Immature natural killer cell (primary cell): ENCODE measurements around the gene CASP7. TPM values are rescaled to one million over a fixed set of nuclear protein-coding genes. Genes with fewer than 3 reads are reported as not detected.

ENCODE experiments used
- DNase-seq, 3 donors: peaks; one replicate each; pipeline ENCODE4 v3.0.0; 2022; ENCODE audit warnings: mixed read lengths in 1 of 3
- H3K27ac Mint-ChIP-seq, 6 donors: one replicate each; pipeline ENCODE4 v1.8.0; 2020; ENCODE audit warnings: mixed read lengths in 6 of 6, mild to moderate bottlenecking in 5 of 6, inconsistent platforms in 4 of 6, moderate library complexity in 3 of 6
- H3K27me3 Mint-ChIP-seq, 3 donors: one replicate each; pipeline ENCODE4 v1.8.0; 2020 to 2021; ENCODE audit warnings: low read depth in 3 of 3, mild to moderate bottlenecking in 3 of 3, mixed read lengths in 3 of 3, moderate library complexity in 3 of 3, inconsistent platforms in 1 of 3
- H3K36me3 Mint-ChIP-seq, 3 donors: one replicate each; pipeline ENCODE4 v1.8.0; 2020; ENCODE audit warnings: mixed read lengths in 3 of 3, inconsistent platforms in 2 of 3, mild to moderate bottlenecking in 2 of 3
- H3K4me1 Mint-ChIP-seq, 2 donors: one replicate each; pipeline ENCODE4 v1.8.0; 2020; ENCODE audit warnings: inconsistent platforms in 2 of 2, mild to moderate bottlenecking in 2 of 2, mixed read lengths in 2 of 2, moderate library complexity in 1 of 2
- H3K4me3 Mint-ChIP-seq, 5 donors: one replicate each; pipeline ENCODE4 v1.8.0; 2020; ENCODE audit warnings: mild to moderate bottlenecking in 5 of 5, mixed read lengths in 5 of 5, inconsistent platforms in 3 of 5, moderate library complexity in 3 of 5
- H3K9me3 Mint-ChIP-seq, 6 donors: one replicate each; pipeline ENCODE4 v1.8.0; 2020; ENCODE audit warnings: mild to moderate bottlenecking in 6 of 6, mixed read lengths in 6 of 6, inconsistent platforms in 4 of 6, moderate library complexity in 3 of 6
- polyA plus RNA-seq, 3 donors: library from polyadenylated mRNA; unstranded; fragments of 300-500 nt; fragmentation: Illumina TruSeq; gene quantifications; one replicate each; pipeline ENCODE4 v1.2.3, GENCODE V29; 2021

The CASP7 gene
- polyA plus RNA-seq, 3 donors from 2014 or later, result 14.9 to 32.4 (median 27.1) TPM

DNA sequence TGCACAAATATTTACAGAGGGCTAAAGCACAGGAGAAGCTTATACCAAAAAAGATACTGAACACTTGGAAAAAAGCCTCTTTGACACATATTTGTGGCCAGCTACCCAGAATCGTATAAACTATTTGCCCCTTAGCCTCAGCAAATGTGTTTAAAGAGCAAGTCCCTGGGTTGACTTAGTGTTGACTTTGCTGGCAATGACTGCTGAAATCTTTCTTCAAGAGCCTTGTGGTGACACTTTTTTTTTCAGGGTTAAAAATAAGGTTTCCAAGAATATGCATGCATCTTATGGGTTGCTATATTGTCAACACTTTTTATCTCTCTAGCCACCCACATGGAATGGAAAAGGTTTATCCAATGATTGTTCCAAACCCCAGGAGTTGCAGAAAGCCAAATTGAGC, 56.9 kb downstream of the CASP7 start:
- Mint-ChIP-seq H3K4me1 (no peaks in the 10 kb centered on the region), H3K36me3 (peaks cover 0 to 24% (median 10%) of the 10 kb centered on the region in 3 donors), H3K9me3 (peaks cover 0 to 3% (median 0%) of the 10 kb centered on the region in 6 donors), H3K27ac (no peak overlapping the region), H3K4me3 (no peak overlapping the region), H3K27me3 (peaks cover 0 to 3% (median 1%) of the 10 kb centered on the region in 3 donors)
- DNase-seq, result no peak

DNA sequence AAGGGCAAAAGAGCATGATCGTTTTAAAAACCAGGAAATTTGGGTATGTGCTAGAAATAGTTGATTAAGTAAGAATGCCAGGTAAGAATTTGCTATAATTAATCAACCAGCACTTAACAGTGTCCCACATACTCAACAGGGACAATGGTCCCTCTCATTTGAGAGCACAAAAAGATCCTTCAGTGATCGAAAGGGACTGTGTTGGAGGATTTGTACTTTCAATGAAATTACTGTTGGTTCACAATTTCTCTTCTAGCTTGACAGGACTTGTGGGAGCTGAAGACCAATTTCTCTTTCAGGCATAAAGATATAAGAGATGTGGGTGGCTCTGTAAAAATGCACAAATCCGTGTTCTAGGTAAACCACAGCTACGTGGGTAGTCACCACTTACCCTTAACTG, 59.3 kb downstream of the CASP7 start:
- Mint-ChIP-seq H3K36me3 (peaks cover 0 to 13% (median 2%) of the 10 kb centered on the region in 3 donors), H3K4me1 (no peaks in the 10 kb centered on the region), H3K27ac (no peak overlapping the region), H3K27me3 (peaks cover under 1 to 3% (median 1%) of the 10 kb centered on the region in 3 donors), H3K4me3 (no peak overlapping the region), H3K9me3 (peaks cover 0 to 3% (median 0%) of the 10 kb centered on the region in 6 donors)
- DNase-seq, result no peak

DNA sequence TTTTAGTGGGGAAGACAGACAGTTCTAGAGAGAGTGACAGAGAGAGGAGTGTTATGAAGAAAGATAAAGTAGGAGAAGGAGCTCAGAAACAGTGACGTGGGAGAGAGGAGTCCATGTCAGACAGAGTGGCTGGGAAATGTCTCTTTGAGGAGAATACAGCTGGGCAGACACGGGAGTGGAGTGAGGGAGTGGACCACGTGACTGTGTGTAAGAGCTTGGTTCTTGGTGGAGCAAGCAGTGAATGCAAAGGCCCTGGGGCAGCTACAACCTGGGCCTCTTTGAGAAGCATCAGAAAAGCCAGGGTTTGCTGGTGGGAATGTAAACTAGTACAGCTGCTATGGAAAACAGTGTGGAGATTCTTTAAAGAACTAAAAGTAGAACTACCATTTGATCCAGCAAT, 59.9 kb downstream of the CASP7 start:
- no peak overlapping the region for H3K27ac Mint-ChIP-seq
- H3K36me3 Mint-ChIP-seq, result peaks cover 0 to 8% (median 0%) of the 10 kb centered on the region in 3 donors
- H3K4me3 Mint-ChIP-seq, result no peak overlapping the region
- H3K4me1 Mint-ChIP-seq, result no peaks in the 10 kb centered on the region
- peaks cover 0 to 3% (median 0%) of the 10 kb centered on the region in 6 donors for H3K9me3 Mint-ChIP-seq
- DNase-seq, result no peak
- peaks cover 1 to 5% (median 4%) of the 10 kb centered on the region in 3 donors for H3K27me3 Mint-ChIP-seq

DNA sequence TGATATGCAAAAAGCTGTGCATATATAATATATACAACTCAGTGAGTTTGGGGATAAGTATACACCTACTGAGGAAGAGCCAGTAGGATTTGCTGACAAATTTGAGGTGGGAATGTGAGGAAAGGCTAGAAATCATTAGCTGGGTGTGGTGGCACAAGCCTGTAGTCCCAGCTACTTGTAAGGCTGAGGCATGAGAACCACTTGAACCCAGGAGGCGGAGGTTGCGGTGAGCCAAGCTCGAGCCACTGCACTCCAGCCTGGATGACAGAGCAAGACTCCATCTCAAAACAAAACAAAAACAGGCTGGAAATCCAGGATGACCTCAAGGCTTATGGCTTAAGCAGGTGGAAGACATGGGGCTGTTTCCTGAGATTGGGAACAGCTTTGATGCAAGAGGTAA, 61.1 kb downstream of the CASP7 start:
- DNase-seq, result no peak
- Mint-ChIP-seq H3K4me1 (no peaks in the 10 kb centered on the region), H3K9me3 (peaks cover 0 to 3% (median 0%) of the 10 kb centered on the region in 6 donors), H3K27ac (no peak overlapping the region), H3K36me3 (peaks cover 0 to 9% (median 0%) of the 10 kb centered on the region in 3 donors), H3K27me3 (peaks cover 1 to 5% (median 4%) of the 10 kb centered on the region in 3 donors), H3K4me3 (no peak overlapping the region)

DNA sequence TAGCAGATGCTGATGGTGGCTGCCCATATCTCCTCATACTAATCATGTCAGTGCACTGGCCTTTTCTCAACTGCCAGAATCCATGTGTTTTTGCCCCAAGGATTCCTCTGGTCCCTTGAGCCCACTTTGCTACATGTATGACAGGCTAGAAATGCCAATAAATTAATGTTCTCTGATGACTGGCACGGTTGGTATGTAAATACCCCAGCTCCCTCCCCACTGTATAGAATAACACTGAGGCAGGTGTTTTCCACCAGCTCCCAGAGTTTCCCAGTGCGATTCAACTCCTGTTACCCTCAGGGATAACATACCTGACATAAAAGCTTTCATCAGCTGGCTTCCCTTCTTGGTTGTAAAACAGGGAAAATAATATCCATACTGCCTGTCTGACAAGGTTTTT, 62.8 kb downstream of the CASP7 start:
- Mint-ChIP-seq H3K4me3 (no peak overlapping the region), H3K27me3 (peaks cover 1 to 8% (median 5%) of the 10 kb centered on the region in 3 donors), H3K36me3 (peaks cover 0 to 11% (median 0%) of the 10 kb centered on the region in 3 donors), H3K9me3 (peaks cover 0 to 3% (median 0%) of the 10 kb centered on the region in 6 donors), H3K4me1 (no peaks in the 10 kb centered on the region), H3K27ac (no peak overlapping the region)
- DNase-seq, result no peak

DNA sequence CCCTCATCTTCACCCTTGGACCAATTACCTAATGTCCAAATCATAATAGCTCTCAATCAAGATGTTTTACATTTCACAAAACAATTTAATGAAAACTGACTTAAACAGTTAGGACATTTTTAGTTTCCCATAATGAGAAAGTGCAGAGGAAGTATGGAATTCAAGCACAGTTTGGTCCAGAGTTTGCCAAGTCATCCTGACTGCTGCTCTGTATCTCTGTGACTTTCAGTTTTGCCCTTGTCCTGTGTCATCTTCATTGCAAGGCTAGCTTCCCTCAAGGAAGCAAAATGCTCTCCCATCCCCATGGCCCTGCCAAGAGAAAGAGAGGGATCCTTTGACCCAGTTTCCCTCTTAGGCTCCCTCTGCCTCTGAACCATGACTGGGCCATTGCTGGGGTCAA, 63.9 kb downstream of the CASP7 start:
- H3K36me3 Mint-ChIP-seq, result peaks cover 0 to 11% (median 0%) of the 10 kb centered on the region in 3 donors
- no peaks in the 10 kb centered on the region for H3K4me1 Mint-ChIP-seq
- peaks cover 0 to 3% (median 0%) of the 10 kb centered on the region in 6 donors for H3K9me3 Mint-ChIP-seq
- DNase-seq, result no peak
- peaks cover 1 to 8% (median 5%) of the 10 kb centered on the region in 3 donors for H3K27me3 Mint-ChIP-seq
- no peak overlapping the region for H3K27ac Mint-ChIP-seq
- no peak overlapping the region for H3K4me3 Mint-ChIP-seq

DNA sequence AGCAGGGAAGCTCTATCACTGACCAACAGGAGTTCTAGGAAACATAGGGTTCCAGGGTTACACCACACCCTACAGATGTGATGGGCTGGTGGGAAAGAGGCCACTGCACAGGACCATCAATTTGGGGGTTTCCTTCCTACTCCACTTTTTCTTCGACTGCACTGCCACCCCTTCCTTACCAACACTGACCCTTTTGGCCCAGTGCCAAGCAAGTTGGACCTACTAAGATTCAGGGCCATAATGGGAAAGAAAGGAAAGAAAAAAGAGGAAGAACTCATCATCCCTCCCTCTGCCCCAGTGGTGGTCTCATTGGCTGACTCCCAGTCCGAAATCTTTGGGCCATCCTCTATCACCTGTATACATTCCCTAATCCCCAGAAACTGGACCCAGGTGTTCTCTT, 65.7 kb downstream of the CASP7 start:
- Mint-ChIP-seq H3K27ac (no peak overlapping the region), H3K4me3 (no peak overlapping the region), H3K36me3 (peaks cover 0 to 7% (median 0%) of the 10 kb centered on the region in 3 donors), H3K27me3 (peaks cover 1 to 11% (median 5%) of the 10 kb centered on the region in 3 donors), H3K9me3 (no peaks in the 10 kb centered on the region), H3K4me1 (no peaks in the 10 kb centered on the region)
- no peak for DNase-seq

DNA sequence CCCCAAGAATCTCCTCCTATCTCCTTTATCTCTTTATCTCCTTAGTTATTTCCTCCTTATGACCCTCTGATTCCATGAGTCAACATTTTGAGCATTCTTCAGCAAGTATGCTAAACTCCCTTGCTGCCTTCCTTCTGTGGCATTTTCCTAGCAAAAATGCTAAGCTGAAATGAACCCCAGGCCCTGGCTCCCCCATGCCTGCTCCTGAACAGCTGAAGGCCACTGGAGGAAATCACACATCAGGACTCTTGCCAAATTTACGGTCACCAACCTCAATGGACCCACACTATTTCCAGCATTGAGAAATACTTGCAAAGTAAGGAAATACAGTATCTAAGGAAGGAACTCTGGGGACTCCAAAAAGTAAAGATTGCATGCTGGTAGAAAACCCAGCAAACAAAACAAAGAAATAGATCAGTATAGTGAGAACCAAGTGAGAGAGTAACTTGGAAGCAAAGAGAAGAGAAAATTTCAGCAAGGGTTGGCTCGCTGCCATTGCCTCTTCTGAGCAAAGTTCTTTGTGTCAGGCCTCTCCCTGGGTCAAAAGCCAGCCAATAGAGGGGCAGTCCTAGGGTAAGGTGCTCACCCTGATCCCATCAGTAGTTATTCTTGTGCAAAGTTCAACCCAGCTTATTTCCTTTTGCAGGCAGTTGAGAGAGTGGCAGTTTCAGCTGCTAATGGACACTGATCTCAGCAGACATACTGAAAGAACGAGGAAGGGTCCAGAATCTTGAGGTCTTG, 66.7 kb downstream of the CASP7 start:
- Mint-ChIP-seq H3K27me3 (peaks cover 0 to 11% (median 2%) of the 10 kb centered on the region in 3 donors), H3K27ac (no peak overlapping the region), H3K4me1 (no peaks in the 10 kb centered on the region), H3K9me3 (no peaks in the 10 kb centered on the region), H3K36me3 (peaks cover 0 to 3% (median 0%) of the 10 kb centered on the region in 3 donors), H3K4me3 (no peak overlapping the region)
- DNase-seq, result no peak

DNA sequence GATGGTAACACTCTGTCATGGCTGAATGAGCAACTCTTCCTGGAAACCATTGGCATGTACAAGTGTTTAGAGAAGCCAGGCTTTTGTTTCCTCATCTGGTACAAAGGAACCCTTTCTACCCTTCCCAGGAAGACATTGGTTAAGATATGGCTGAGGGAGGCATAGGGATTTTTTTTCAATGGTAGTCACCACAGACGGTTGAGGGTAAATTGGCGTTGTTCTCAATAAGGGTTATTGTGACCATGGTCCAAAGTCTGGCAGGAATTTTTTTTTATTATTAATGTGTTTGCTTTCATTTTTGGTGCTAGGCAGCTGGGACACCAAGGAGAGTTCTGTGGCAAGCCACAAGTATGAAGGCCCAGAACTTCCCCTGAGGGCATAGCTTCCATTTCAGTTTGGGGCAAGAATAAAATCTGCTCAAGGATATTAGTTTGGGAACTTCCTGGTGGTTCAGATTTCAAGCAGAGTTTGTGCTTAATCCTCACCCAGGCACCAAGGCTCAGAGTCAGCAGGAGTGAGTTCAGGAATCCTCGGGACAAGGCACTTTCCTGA, 71.5 kb downstream of the CASP7 start, which contains the start of gene PLEKHS1:
Gene PLEKHS1 (plus strand): TSS at position 502 of the 552 bp plus-strand sequence. CDS start 3,596 bp downstream, outside the sequence.
- Mint-ChIP-seq H3K27ac (no peak within 1 kb of the TSS), H3K9me3 (no peaks in the 10 kb centered on the region), H3K4me1 (no peaks in the 10 kb centered on the region), H3K27me3 (peaks cover 2 to 8% (median 3%) of the 10 kb centered on the region in 3 donors), H3K36me3 (no peaks in the 10 kb centered on the region), H3K4me3 (no peak within 1 kb of the TSS)
- DNase-seq, result no peak

DNA sequence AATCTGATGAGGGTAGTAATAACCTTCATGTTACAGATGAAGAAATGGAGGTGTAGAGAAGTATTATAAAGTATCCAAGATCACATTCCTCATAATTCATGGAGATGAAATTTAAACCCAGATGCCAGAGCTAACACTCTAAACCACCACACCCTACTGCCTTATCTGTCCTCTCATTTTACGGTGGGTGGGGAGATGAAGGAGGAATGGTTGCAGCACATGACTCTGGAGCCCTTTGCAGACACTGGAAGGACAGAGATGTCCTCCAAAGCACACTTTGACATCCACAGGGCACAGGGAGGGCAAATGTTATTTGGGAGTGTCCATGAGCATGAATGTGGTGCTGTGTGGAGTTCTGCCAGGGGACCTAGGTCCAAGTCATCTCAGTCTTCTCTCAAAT, 72.8 kb downstream of the CASP7 start:
- H3K4me1 Mint-ChIP-seq, result no peaks in the 10 kb centered on the region
- H3K4me3 Mint-ChIP-seq, result no peak overlapping the region
- H3K9me3 Mint-ChIP-seq, result no peaks in the 10 kb centered on the region
- peaks cover 2 to 5% (median 3%) of the 10 kb centered on the region in 3 donors for H3K27me3 Mint-ChIP-seq
- no peaks in the 10 kb centered on the region for H3K36me3 Mint-ChIP-seq
- no peak for DNase-seq
- no peak overlapping the region for H3K27ac Mint-ChIP-seq

DNA sequence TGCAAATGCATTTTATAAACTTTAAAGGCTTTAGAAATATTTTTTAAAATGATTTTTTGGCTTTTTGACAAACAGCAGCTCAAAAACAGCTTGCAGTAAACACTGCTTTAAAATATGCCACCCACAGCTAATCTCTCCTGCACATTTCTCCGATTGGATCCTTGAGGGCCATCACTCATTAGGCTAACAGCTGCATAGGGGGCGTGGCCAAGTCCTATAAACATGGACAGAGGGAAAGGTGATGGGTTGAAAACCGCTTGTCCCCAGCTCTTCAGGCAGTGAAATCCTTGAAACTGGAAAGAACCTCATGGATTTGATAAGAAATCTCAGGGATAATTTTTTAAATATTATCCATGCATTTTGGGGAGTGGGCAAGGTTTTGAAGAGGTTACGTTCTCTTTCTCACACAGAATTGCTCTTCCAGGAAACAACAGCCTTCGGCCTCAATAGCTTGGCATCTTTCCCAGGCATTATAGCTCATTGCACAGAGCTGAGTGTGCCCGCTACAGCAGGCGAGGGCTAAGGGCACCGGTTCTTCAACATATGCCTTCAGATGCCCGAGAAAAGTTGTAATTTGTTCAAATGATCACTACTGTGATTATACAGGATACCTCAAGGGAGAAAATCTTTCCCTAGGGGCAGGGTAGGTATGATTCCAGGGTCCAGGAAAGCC, 73.4 kb downstream of the CASP7 start:
- Mint-ChIP-seq H3K9me3 (no peaks in the 10 kb centered on the region), H3K27ac (no peak overlapping the region), H3K4me3 (no peak overlapping the region), H3K4me1 (no peaks in the 10 kb centered on the region), H3K36me3 (no peaks in the 10 kb centered on the region), H3K27me3 (peaks cover 2 to 5% (median 3%) of the 10 kb centered on the region in 3 donors)
- DNase-seq, result no peak

DNA sequence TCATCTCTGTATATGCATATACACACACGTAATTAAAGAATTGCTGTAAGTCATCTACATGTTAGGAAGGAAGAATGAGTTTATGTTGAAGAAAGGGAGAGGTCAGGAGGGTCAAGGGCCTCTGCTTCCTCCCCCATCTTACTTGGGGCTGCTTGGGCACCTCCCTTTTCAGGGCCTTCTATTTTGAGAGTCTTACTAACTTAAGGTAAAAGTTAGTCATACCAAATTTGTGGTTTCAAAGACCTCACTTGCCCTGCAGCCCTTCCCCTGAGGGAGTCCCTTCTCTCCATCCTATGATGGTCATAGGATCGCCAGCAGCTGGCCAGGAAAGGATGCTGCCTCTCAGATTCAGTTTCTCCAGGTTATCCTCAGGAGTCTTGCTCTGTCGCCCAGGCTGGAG, 74.4 kb downstream of the CASP7 start:
- no peak overlapping the region for H3K4me3 Mint-ChIP-seq
- DNase-seq, result no peak

DNA sequence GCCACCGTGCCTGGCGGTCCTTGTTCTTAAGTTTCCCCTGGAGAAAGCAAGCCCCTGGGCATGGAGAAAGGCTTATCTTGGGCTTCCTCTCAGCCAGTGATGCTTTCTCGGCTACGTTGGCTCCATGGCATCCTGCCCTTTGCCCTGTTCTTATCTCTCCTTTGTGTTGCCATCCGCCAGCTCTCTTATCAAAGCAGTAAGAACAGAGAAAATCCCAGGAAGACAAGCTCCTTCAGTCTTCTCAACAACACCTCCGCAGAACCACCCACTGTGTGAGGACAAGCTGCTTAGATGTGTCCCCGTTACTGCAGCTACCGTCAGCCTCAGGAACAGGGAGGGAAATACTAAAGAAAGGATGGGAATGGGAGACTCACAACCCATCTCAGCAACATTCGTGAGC, 75.1 kb downstream of the CASP7 start:
- peaks cover 3 to 5% (median 3%) of the 10 kb centered on the region in 3 donors for H3K27me3 Mint-ChIP-seq
- H3K27ac Mint-ChIP-seq, result no peak overlapping the region
- DNase-seq, result no peak
- H3K9me3 Mint-ChIP-seq, result no peaks in the 10 kb centered on the region
- no peaks in the 10 kb centered on the region for H3K4me1 Mint-ChIP-seq
- no peak overlapping the region for H3K4me3 Mint-ChIP-seq
- H3K36me3 Mint-ChIP-seq, result no peaks in the 10 kb centered on the region

More for the DNA sequence above, 74.4 kb downstream of the CASP7 start:
- no peaks in the 10 kb centered on the region for H3K36me3 Mint-ChIP-seq
- no peak overlapping the region for H3K27ac Mint-ChIP-seq
- H3K9me3 Mint-ChIP-seq, result no peaks in the 10 kb centered on the region
- no peaks in the 10 kb centered on the region for H3K4me1 Mint-ChIP-seq
- peaks cover 2 to 5% (median 3%) of the 10 kb centered on the region in 3 donors for H3K27me3 Mint-ChIP-seq
